Lung microvascular endothelial cell (primary cell): ENCODE data around the gene ZNF143. TPM values are rescaled to one million over a fixed set of nuclear protein-coding genes. Genes with fewer than 3 reads are reported as not detected.

Experiments
- DNase-seq, 2 donors: peaks; one replicate each; pipeline versions ENCODE4 v3.0.0 to v3.0.0-alpha.2; 2010; ENCODE audit warnings: low read depth in 2 of 2
- total RNA-seq: library from RNA; depleted of rRNA; stranded (reverse); fragments of >200 nt; gene quantifications from 2 replicates; pipeline ENCODE4 v1.2.1, GENCODE V29; 2014

The ZNF143 gene
- total RNA-seq, 1 donor from 2014 or later = 33.9 TPM

DNA sequence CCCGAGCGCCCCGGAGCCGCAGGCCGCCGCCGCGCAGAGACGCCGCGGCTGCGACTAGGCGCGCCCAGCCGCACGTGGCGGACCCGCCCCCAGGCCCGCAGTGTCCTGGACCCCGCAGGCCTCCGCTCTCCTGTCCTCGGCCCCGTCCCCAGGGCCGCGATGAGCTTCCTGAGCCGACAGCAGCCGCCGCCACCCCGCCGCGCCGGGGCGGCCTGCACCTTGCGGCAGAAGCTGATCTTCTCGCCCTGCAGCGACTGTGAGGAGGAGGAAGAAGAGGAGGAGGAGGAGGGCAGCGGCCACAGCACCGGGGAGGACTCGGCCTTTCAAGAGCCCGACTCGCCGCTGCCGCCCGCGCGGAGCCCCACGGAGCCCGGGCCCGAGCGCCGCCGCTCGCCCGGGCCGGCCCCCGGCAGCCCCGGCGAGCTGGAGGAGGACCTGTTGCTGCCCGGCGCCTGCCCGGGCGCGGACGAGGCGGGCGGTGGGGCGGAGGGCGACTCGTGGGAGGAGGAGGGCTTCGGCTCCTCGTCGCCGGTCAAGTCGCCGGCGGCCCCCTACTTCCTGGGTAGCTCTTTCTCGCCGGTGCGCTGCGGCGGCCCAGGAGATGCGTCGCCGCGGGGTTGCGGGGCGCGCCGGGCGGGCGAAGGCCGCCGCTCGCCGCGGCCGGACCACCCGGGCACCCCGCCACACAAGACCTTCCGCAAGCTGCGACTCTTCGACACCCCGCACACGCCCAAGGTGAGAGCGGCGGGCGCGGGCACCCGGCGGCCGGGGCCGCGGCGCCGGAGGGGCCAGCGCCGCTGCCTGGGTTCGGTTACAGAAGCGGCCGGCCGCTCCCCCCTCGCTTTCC lies 113.2 kb downstream of the ZNF143 start:
- peak in 1 of 2 donors; percentile 39 for DNase-seq

DNA sequence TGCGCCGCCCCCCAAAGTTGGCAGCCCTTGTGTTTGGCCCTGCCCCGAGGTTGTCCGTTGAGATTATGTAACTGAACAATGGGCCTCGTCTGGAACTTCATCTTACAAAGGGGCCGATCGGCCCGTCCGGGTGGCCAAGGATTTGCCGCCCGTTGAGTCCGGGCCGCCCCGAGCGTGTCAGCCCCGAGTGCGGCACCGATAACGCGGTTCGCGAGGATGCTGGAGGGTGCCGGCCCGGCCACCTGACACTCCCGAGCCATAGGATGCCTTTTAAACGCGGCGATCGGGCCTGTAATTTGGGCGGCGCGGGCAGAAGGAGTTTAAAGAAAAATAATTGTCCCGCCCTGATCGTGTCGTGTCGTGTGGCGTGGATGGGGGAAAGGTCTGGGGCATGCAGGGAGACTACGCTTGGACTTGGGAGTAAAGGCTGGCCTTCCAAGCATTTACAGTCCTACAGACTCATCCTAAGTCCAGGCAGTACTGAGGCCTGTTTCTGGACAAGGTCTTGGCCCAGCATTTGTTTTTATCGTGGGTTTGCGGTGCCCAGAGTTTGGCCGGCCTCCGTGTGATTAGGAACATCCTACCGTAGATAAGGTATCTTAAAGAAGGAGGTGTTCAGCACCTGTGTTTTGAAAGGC lies 113.9 kb downstream of the ZNF143 start:
- peak; percentile 52 to 56 for DNase-seq

DNA sequence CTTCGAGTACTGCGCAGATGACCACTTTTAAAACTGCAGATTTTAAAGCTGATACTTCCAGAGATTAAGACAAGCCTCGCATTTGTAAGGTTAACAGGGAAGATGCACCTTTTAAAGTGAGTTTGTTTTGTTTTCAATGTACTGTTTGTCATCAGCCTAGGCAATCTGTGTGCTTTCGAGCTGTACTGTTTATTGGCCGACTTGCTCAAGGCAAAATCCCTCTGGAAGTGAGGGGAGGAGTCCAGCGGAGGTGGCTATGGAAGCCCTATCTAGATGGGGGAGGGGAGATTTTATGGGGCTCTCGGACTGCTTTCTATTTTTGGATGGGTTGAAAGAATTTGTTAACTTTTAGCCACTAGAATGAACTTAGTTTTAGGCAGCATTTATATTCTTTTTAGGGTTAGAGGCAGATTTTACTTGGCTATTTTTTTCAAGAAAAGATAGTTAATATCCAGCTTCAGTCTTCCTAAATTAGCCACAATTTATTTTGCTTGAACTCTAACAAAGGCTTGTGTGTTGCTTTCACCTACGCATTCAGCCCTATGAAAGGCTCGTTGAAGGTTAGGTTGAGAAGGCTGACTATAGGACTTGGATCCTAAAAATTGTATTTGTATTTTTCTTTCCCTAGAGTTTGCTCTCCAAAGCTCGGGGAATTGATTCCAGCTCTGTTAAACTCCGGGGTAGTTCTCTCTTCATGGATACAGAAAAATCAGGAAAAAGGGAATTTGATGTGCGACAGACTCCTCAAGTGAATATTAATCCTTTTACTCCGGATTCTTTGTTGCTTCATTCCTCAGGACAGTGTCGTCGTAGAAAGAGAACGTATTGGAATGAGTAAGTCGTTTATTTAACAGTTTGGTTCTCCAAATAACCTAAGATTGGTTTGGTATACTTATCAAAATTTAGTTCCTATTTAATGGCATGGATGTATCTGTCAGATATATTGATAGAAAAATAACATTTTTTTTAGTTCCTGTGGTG lies 114.7 kb downstream of the ZNF143 start:
- DNase-seq = peak; percentile 84 to 88

DNA sequence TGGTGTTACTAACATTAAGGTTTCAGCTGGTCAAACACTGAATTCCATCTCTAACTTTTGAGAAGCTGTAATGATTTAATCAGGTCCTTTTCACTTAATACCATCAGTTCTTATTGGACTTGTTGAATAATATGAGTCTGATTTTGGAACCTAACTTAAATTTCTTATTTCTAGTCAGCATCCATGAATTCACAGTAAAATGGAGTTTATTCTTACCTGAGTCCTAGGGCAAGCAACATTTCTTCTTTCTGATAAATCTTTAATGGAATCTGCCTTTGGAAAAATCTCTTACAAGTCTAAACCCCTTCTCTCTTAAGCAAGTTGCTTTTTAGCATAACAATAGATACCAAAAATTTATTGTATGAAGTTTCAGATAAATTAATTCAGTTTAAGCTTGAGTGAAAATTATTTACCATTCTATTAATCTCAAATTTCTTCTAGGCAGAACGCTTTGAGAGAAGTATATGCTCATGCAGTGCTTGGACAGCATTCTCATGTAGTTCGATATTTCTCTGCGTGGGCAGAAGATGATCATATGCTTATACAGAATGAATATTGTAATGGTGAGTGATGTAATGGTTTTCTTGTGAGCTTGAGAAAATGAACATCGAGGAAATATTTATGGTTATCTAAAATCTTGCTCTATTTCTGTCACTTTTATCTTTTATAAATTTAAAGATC lies 116.0 kb downstream of the ZNF143 start:
- no peak for DNase-seq

DNA sequence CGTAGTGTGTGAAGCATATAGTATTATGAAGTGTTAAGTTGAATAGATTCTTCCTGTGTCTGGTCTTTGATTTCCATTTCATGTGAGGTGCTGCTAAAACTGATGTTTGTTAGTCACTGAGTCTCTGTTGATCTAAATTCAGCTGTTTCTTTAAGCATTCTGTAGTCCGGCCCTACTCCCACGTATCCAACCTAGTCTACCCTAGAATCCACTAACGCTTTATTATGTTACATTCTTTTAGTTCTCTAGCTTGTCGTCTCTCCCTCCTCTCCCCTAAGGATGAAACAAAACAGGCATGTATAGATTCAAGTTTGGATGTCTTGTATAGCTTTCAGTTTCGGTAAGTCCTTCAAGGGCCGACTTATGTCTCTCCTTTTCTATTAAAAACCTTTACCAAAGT lies 116.7 kb downstream of the ZNF143 start:
- DNase-seq = no peak

Other genes starting within 250 kb of the ZNF143 start
- gene DENND5A, start 195.7 kb upstream of the ZNF143 start, total RNA-seq = 94.1 and 114 TPM in 2 replicates
- 31.4 and 49.0 TPM in 2 replicates for gene TMEM41B, start 146.4 kb upstream of the ZNF143 start, total RNA-seq
- 84.8 and 90.5 TPM in 2 replicates for gene IPO7, start 76.4 kb upstream of the ZNF143 start, total RNA-seq
- 12.9 and 20.6 TPM in 2 replicates for gene WEE1, start 112.7 kb downstream of the ZNF143 start, total RNA-seq
- gene SWAP70, start 203.1 kb downstream of the ZNF143 start, total RNA-seq = 47.7 and 59.5 TPM in 2 replicates